Measurements from ENCODE around the gene GRK2. TPM values are rescaled to one million over a fixed set of nuclear protein-coding genes. Genes with fewer than 3 reads are reported as not detected.
A peak's percentile ranks its signal among the peaks of the same experiment; 100 is the strongest.

GRK2 gene
- total and polyA plus RNA-seq, 9 of the 15 experiments (the other 6 are each of a cell fraction or from before 2014, with no cell fraction given): 0.24 to 95.8 (median 56.5) TPM

DNA sequence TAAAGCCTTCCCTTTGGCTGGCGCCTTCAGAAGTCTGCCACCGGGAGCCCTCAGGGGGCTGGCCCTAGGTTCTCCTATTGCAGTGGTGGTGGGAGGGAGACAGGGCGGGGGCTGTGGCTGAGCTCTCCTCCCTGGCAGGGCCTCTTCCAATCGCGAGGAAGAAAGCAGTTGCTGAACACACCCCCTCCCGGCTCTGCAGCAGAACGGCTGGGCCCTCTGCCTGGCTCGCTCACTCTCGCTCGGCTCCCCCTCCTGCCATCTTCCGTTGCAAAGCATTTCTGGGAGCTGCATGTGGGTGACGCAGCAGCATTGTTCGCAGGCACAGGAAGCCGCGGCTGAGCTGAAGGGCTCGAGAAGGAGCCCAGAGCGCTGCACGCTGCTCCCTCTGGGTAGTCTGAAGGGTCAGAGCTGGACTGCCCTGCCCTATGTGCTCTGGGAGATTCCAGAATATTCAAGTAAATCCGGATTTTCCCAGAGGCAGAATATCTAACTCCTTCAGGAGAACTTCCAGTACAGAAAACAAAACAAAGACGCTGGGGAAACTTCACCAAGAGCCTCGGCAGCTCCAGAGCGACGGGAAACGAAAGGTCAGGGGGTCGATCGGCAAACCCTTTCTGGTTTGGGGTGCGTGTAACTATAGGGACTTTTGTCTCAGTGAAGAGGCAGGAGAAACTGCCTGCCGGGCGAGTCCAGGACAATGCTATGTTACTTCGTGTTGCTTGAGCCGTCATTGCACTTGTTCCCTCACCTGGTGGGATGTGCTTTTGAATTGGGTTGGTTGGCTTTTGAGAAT is 26.3 kb upstream of the GRK2 start (continued):
- TF ChIP-seq, protein P1, sequence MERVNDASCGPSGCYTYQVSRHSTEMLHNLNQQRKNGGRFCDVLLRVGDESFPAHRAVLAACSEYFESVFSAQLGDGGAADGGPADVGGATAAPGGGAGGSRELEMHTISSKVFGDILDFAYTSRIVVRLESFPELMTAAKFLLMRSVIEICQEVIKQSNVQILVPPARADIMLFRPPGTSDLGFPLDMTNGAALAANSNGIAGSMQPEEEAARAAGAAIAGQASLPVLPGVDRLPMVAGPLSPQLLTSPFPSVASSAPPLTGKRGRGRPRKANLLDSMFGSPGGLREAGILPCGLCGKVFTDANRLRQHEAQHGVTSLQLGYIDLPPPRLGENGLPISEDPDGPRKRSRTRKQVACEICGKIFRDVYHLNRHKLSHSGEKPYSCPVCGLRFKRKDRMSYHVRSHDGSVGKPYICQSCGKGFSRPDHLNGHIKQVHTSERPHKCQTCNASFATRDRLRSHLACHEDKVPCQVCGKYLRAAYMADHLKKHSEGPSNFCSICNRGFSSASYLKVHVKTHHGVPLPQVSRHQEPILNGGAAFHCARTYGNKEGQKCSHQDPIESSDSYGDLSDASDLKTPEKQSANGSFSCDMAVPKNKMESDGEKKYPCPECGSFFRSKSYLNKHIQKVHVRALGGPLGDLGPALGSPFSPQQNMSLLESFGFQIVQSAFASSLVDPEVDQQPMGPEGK (CRISPR knock-in tag; IDR thresholded peaks at IDR 0.05; ENCODE audit: borderline replicate concordance): no peak
- TF ChIP-seq HDAC6 (IDR thresholded peaks at IDR 0.05; ENCODE audit: low read depth, low read length): no peak
- TF ChIP-seq CBX3 (IDR thresholded peaks at IDR 0.05; ENCODE audit: borderline replicate concordance in 1 of 2, low read length in 2 of 2): peak in 1 of 2 experiments; percentile 82; a peak in 2 of 3 replicates
- TF ChIP-seq MECOM (CRISPR knock-in tag; IDR thresholded peaks at IDR 0.05): no peak
- TF ChIP-seq HDAC2 (IDR thresholded peaks at IDR 0.05): peak; percentile 63; the same call in 1 of the 2 replicates
- no peak for TF ChIP-seq ZNF133 (CRISPR knock-in tag; IDR thresholded peaks at IDR 0.05)
- no peak for TF ChIP-seq PCBP2 (IDR thresholded peaks at IDR 0.05; ENCODE audit: low read depth, low read length, poor library complexity, severe bottlenecking)
- TF ChIP-seq CCNT2 (IDR thresholded peaks at IDR 0.05; ENCODE audit: borderline replicate concordance, extremely low read depth, insufficient read length, low read depth, low read length): peak; percentile 77
- TF ChIP-seq TBL1XR1 (IDR thresholded peaks at IDR 0.05; ENCODE audit: low read length in 2 of 2): peak in 1 of 2 experiments; percentile 22; a peak in 1 of 4 replicates
- TF ChIP-seq, protein P2, sequence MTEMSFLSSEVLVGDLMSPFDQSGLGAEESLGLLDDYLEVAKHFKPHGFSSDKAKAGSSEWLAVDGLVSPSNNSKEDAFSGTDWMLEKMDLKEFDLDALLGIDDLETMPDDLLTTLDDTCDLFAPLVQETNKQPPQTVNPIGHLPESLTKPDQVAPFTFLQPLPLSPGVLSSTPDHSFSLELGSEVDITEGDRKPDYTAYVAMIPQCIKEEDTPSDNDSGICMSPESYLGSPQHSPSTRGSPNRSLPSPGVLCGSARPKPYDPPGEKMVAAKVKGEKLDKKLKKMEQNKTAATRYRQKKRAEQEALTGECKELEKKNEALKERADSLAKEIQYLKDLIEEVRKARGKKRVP (CRISPR knock-in tag; IDR thresholded peaks at IDR 0.05): no peak
- TF ChIP-seq, protein P3, sequence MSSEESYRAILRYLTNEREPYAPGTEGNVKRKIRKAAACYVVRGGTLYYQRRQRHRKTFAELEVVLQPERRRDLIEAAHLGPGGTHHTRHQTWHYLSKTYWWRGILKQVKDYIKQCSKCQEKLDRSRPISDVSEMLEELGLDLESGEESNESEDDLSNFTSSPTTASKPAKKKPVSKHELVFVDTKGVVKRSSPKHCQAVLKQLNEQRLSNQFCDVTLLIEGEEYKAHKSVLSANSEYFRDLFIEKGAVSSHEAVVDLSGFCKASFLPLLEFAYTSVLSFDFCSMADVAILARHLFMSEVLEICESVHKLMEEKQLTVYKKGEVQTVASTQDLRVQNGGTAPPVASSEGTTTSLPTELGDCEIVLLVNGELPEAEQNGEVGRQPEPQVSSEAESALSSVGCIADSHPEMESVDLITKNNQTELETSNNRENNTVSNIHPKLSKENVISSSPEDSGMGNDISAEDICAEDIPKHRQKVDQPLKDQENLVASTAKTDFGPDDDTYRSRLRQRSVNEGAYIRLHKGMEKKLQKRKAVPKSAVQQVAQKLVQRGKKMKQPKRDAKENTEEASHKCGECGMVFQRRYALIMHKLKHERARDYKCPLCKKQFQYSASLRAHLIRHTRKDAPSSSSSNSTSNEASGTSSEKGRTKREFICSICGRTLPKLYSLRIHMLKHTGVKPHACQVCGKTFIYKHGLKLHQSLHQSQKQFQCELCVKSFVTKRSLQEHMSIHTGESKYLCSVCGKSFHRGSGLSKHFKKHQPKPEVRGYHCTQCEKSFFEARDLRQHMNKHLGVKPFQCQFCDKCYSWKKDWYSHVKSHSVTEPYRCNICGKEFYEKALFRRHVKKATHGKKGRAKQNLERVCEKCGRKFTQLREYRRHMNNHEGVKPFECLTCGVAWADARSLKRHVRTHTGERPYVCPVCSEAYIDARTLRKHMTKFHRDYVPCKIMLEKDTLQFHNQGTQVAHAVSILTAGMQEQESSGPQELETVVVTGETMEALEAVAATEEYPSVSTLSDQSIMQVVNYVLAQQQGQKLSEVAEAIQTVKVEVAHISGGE (CRISPR knock-in tag; IDR thresholded peaks at IDR 0.05): 0 out of 6 replicates have a peak, but pooled peaks of 1 of the 3 experiments have one; percentile 27
- TF ChIP-seq ATF7 (IDR thresholded peaks at IDR 0.05): peak; percentile 80
- peak; percentile 48; the same call in 1 of the 2 replicates for TF ChIP-seq NFRKB (IDR thresholded peaks at IDR 0.05; ENCODE audit: low read depth)
- TF ChIP-seq FUS (optimal IDR thresholded peaks at IDR 0.05; ENCODE audit: low read depth, low read length): no peak
- peak; percentile 25; the same call in 1 of the 2 replicates for TF ChIP-seq SPI1 (IDR thresholded peaks at IDR 0.05; ENCODE audit: borderline replicate concordance, low read depth, low read length)
- TF ChIP-seq ETV6 (IDR thresholded peaks at IDR 0.05; ENCODE audit: borderline replicate concordance in 1 of 2, low read depth in 2 of 2, low read length in 1 of 2): no peak
- TF ChIP-seq ETV6 (CRISPR knock-in tag; IDR thresholded peaks at IDR 0.05; ENCODE audit: borderline replicate concordance): no peak
- no peak for TF ChIP-seq ZNF561 (CRISPR knock-in tag; conservative IDR thresholded peaks at IDR 0.05)
- peak; percentile 21 for TF ChIP-seq MEIS2 (IDR thresholded peaks at IDR 0.05; ENCODE audit: partially characterized antibody)

Data from K562 (cell line).